ENCODE measurements around the gene ATP6V1G3.

DNA sequence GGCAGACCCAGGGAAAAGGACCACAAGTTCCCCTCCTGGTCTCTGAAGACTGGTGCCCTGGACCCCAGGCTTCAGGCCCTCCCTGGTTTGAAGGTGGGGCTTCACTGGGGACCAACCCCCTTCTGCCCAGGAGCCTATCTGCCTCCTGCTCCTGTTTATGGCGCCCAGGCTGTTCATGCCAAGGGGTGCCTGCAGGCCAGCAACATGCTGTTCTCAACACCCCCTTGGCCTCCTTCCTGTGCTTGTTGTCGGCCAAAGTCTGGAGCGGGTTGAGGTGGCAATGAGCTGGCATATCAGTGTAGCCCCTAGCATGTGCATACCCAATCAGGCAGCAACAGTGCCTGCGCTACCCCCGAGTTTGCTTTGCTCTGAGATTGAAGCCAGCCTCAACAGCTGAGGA lies 46.3 kb downstream of the ATP6V1G3 start:
- TF ChIP-seq, protein P1, sequence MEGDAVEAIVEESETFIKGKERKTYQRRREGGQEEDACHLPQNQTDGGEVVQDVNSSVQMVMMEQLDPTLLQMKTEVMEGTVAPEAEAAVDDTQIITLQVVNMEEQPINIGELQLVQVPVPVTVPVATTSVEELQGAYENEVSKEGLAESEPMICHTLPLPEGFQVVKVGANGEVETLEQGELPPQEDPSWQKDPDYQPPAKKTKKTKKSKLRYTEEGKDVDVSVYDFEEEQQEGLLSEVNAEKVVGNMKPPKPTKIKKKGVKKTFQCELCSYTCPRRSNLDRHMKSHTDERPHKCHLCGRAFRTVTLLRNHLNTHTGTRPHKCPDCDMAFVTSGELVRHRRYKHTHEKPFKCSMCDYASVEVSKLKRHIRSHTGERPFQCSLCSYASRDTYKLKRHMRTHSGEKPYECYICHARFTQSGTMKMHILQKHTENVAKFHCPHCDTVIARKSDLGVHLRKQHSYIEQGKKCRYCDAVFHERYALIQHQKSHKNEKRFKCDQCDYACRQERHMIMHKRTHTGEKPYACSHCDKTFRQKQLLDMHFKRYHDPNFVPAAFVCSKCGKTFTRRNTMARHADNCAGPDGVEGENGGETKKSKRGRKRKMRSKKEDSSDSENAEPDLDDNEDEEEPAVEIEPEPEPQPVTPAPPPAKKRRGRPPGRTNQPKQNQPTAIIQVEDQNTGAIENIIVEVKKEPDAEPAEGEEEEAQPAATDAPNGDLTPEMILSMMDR (conservative IDR thresholded peaks at IDR 0.05 in 1 of 2, IDR thresholded peaks at IDR 0.05 in 1 of 2; ENCODE audit: low read depth in 1 of 2, low read length in 2 of 2) = no peak
- no peak for TF ChIP-seq EZH2 (IDR thresholded peaks at IDR 0.05; ENCODE audit: low read length, missing control alignments)

All from fibroblast of lung (primary cell).